H9 (cell line): ENCODE data around the gene BPTF. TPM values are rescaled to one million over a fixed set of nuclear protein-coding genes. Genes with fewer than 3 reads are reported as not detected.

ENCODE experiments used
- DNase-seq: peaks from one replicate; pipeline ENCODE4 v3.0.0-alpha.2; 2017
- H2AFZ ChIP-seq: one replicate; pipeline ENCODE4 v1.6.1; 2013; ENCODE audit warnings: mild to moderate bottlenecking, low read length, control low read depth, moderate library complexity
- H2AK5ac ChIP-seq: 2 replicates; pipeline ENCODE4 v1.6.1; 2013; ENCODE audit warnings: low read length, control low read depth, mixed read lengths; ENCODE audit not compliant: insufficient read length
- H2BK120ac ChIP-seq: one replicate; pipeline ENCODE4 v1.6.1; 2013; ENCODE audit warnings: low read depth, mild to moderate bottlenecking, low read length, control low read depth, inconsistent platforms; ENCODE audit not compliant: poor library complexity, severe bottlenecking
- H2BK12ac ChIP-seq: 2 replicates; pipeline ENCODE4 v1.6.1; 2013; ENCODE audit warnings: low read length, control low read depth, mixed read lengths, low read depth; ENCODE audit not compliant: insufficient read length
- H2BK15ac ChIP-seq: 2 replicates; pipeline ENCODE4 v1.6.1; 2013; ENCODE audit warnings: low read depth, low read length, control low read depth
- H2BK20ac ChIP-seq: one replicate; pipeline ENCODE4 v1.6.1; 2013; ENCODE audit warnings: low read depth, mild to moderate bottlenecking, low read length, control low read depth, inconsistent platforms; ENCODE audit not compliant: poor library complexity, severe bottlenecking
- H2BK5ac ChIP-seq: 2 replicates; pipeline ENCODE4 v1.6.1; 2013; ENCODE audit warnings: low read length, control low read depth, mixed read lengths; ENCODE audit not compliant: insufficient read length
- H3K14ac ChIP-seq: 2 replicates; pipeline ENCODE4 v1.6.1; 2013; ENCODE audit warnings: low read length, control low read depth; ENCODE audit not compliant: insufficient read depth
- H3K18ac ChIP-seq: 2 replicates; pipeline ENCODE4 v1.6.1; 2013; ENCODE audit warnings: low read depth, mild to moderate bottlenecking, mixed read lengths, low read length, control low read depth; ENCODE audit not compliant: insufficient read length
- H3K23ac ChIP-seq: 2 replicates; pipeline ENCODE4 v1.6.1; 2013; ENCODE audit warnings: low read length, control low read depth, mixed read lengths, low read depth; ENCODE audit not compliant: insufficient read length
- H3K23me2 ChIP-seq: 2 replicates; pipeline ENCODE4 v1.6.1; 2013; ENCODE audit warnings: low read depth, mild to moderate bottlenecking, mixed read lengths, low read length, control low read depth; ENCODE audit not compliant: insufficient read length, poor library complexity, severe bottlenecking
- H3K27ac ChIP-seq: 2 replicates; pipeline ENCODE4 v1.5.1; 2013; ENCODE audit warnings: low read length, control low read depth, mixed read lengths, low read depth; ENCODE audit not compliant: insufficient read length
- H3K27me3 ChIP-seq: 2 replicates; pipeline ENCODE4 v1.6.1; 2013; ENCODE audit warnings: low read length, control low read depth, inconsistent platforms; ENCODE audit not compliant: insufficient read depth
- H3K4ac ChIP-seq: 2 replicates; pipeline ENCODE4 v1.6.1; 2013; ENCODE audit warnings: low read depth, mild to moderate bottlenecking, control low read depth, inconsistent platforms, low read length, moderate library complexity
- H3K4me1 ChIP-seq: 2 replicates; pipeline ENCODE4 v1.6.1; 2013; ENCODE audit warnings: low read length, control low read depth, inconsistent platforms; ENCODE audit not compliant: insufficient read depth
- H3K4me2 ChIP-seq: 2 replicates; pipeline ENCODE4 v1.6.1; 2013; ENCODE audit warnings: low read length, control low read depth, mixed read lengths; ENCODE audit not compliant: insufficient read length, insufficient read depth
- H3K56ac ChIP-seq: 2 replicates; pipeline ENCODE4 v1.6.1; 2013; ENCODE audit warnings: low read depth, mild to moderate bottlenecking, mixed read lengths, low read length, control low read depth; ENCODE audit not compliant: insufficient read length
- H3K79me1 ChIP-seq: 2 replicates; pipeline ENCODE4 v1.6.1; 2013; ENCODE audit warnings: low read depth, mild to moderate bottlenecking, moderate library complexity, low read length, control low read depth, inconsistent platforms; ENCODE audit not compliant: insufficient read depth, poor library complexity, severe bottlenecking
- H3K79me2 ChIP-seq: 2 replicates; pipeline ENCODE4 v1.6.1; 2013; ENCODE audit warnings: low read length, control low read depth, inconsistent platforms; ENCODE audit not compliant: insufficient read depth
- H3K9ac ChIP-seq: 2 replicates; pipeline ENCODE4 v1.6.1; 2013; ENCODE audit warnings: low read length, control low read depth, mixed read lengths; ENCODE audit not compliant: insufficient read length; ENCODE audit errors: extremely low read depth
- H3K9me3 ChIP-seq: one replicate; pipeline ENCODE4 v1.6.1; 2013; ENCODE audit warnings: low read depth, low read length, inconsistent platforms; ENCODE audit not compliant: control insufficient read depth
- H3T11ph ChIP-seq: one replicate; pipeline ENCODE4 v1.6.1; 2013; ENCODE audit warnings: mild to moderate bottlenecking, low read length, control low read depth, inconsistent platforms
- H4K20me1 ChIP-seq: one replicate; pipeline ENCODE4 v1.6.1; 2013; ENCODE audit not compliant: control insufficient read depth, insufficient read length, insufficient read depth
- H4K5ac ChIP-seq: 2 replicates; pipeline ENCODE4 v1.6.1; 2013; ENCODE audit warnings: low read depth, mild to moderate bottlenecking, mixed read lengths, low read length, control low read depth; ENCODE audit not compliant: insufficient read length
- H4K8ac ChIP-seq: replicated peaks from 2 replicates; pipeline ENCODE4 v1.6.1; 2013; ENCODE audit warnings: low read length, control low read depth, mixed read lengths, low read depth; ENCODE audit not compliant: insufficient read length
- H4K91ac ChIP-seq: 2 replicates; pipeline ENCODE4 v1.6.1; 2013; ENCODE audit warnings: low read depth, mild to moderate bottlenecking, moderate library complexity, mixed read lengths, low read length, control low read depth; ENCODE audit not compliant: insufficient read length
- H3K27ac Mint-ChIP-seq, 3 experiments: 2 replicates in 2 of 3; 3 replicates in 1 of 3; pipeline ENCODE4 v1.8.0; 2020 to 2021; ENCODE audit warnings: mixed read lengths in 3 of 3, mild to moderate bottlenecking in 1 of 3, moderate library complexity in 1 of 3
- H3K27me3 Mint-ChIP-seq: 2 replicates; pipeline ENCODE4 v1.8.0; 2021; ENCODE audit warnings: low read depth, mild to moderate bottlenecking, moderate library complexity, mixed read lengths
- H3K36me3 Mint-ChIP-seq, 3 experiments: 2 replicates in 2 of 3; 3 replicates in 1 of 3; pipeline ENCODE4 v1.8.0; 2020 to 2021; ENCODE audit warnings: low read depth in 3 of 3, mixed read lengths in 3 of 3; ENCODE audit not compliant: insufficient read depth in 1 of 3
- H3K4me1 Mint-ChIP-seq, 2 experiments: 2 replicates each; pipeline ENCODE4 v1.8.0; 2020; ENCODE audit warnings: mixed read lengths in 2 of 2
- H3K4me3 Mint-ChIP-seq, 2 experiments: 2 replicates in 1 of 2; 3 replicates in 1 of 2; pipeline ENCODE4 v1.8.0; 2020 to 2021; ENCODE audit warnings: mild to moderate bottlenecking in 2 of 2, mixed read lengths in 2 of 2, moderate library complexity in 1 of 2
- H3K9me3 Mint-ChIP-seq, 2 experiments: 2 replicates in 1 of 2; 3 replicates in 1 of 2; pipeline ENCODE4 v1.8.0; 2020; ENCODE audit warnings: mild to moderate bottlenecking in 2 of 2, mixed read lengths in 2 of 2, moderate library complexity in 1 of 2
- CTCF ChIP-seq: fragments of 200-600 bp; sonication (generic); conservative IDR thresholded peaks from 3 replicates; pipeline ENCODE4 v1.8.0; 2021; ENCODE audit warnings: antibody characterized with exemption, mild to moderate bottlenecking
- WGBS: extraction: QIAGEN DNeasy Blood & Tissue Kit; methylation state at CpG from one replicate; pipeline ENCODE4 v1.1.7; 2013; ENCODE audit warnings: missing lambda C conversion rate, low lambda C conversion rate, mixed read lengths; ENCODE audit not compliant: insufficient read length; ENCODE audit errors: extremely low coverage; 5-methylcytosine and 5-hydroxymethylcytosine counted together
- total RNA-seq: library from RNA; stranded (reverse); gene quantifications from 2 replicates; pipeline ENCODE4 v1.2.1, GENCODE V29; 2021

BPTF gene
- total RNA-seq, 1 experiment from 2014 or later, result 203 TPM

GRCh38 chr17:68006797-68007196 is 181.5 kb downstream of the BPTF start:
- Histone ChIP-seq H3K27ac (no peak overlapping the region), H3K27me3 (no peaks in the 10 kb centered on the region), H2BK12ac (no peak overlapping the region), H2AK5ac (no peak overlapping the region), H3K56ac (no peak overlapping the region), H4K91ac (no peak overlapping the region), H2BK5ac (no peak overlapping the region), H3K9ac (no peak overlapping the region), H2BK20ac (no peak overlapping the region), H3K79me1 (no peaks in the 10 kb centered on the region), H3K18ac (no peak overlapping the region), H3K23ac (no peak overlapping the region), H4K8ac (no peak overlapping the region), H3K4me1 (no peaks in the 10 kb centered on the region), H3K4me2 (no peak overlapping the region), H2AFZ (no peak overlapping the region), H3K79me2 (no peaks in the 10 kb centered on the region), H3K23me2 (no peaks in the 10 kb centered on the region), H4K5ac (no peak overlapping the region), H2BK15ac (no peak overlapping the region), H3K4ac (no peak overlapping the region), H4K20me1 (no peaks in the 10 kb centered on the region), H3T11ph (no peak overlapping the region), H3K14ac (no peak overlapping the region), H3K9me3 (no peaks in the 10 kb centered on the region), H2BK120ac (no peak overlapping the region)
- DNase-seq, result no peak
- Mint-ChIP-seq H3K9me3 (no peaks in the 10 kb centered on the region), H3K36me3 (no peaks in the 10 kb centered on the region; a peak in 1 of 7 replicates), H3K27me3 (no peaks in the 10 kb centered on the region; the same call in 1 of the 2 replicates), H3K4me1 (peaks cover 2 to 4% of the 10 kb centered on the region in 2 experiments; a peak in 2 of 4 replicates), H3K27ac (no peak overlapping the region), H3K4me3 (no peak overlapping the region)
- no peak for TF ChIP-seq CTCF
- WGBS, result no CpG with 5 or more reads among the region's 6 CpGs
